PFSK-1 (cell line): Measurements from ENCODE around the gene NOVA1. TPM values are rescaled to one million over a fixed set of nuclear protein-coding genes. Genes with fewer than 3 reads are reported as not detected.

Experiments
- FOXP2 ChIP-seq: optimal IDR thresholded peaks from 2 replicates; pipeline ENCODE3; 2011; ENCODE audit warnings: borderline replicate concordance, control low read depth, inconsistent platforms; ENCODE audit not compliant: insufficient read depth; ENCODE audit errors: extremely low read length, extremely low read depth
- POLR2AphosphoS5 ChIP-seq: IDR thresholded peaks from 2 replicates; pipeline ENCODE4 v1.6.1; 2012; ENCODE audit warnings: low read depth, mild to moderate bottlenecking, control low read depth, low read length, moderate library complexity
- SIN3A ChIP-seq: IDR thresholded peaks from 2 replicates; pipeline ENCODE4 v1.6.1; 2012; ENCODE audit warnings: mild to moderate bottlenecking, low read length, moderate library complexity, borderline replicate concordance; ENCODE audit not compliant: insufficient read depth
- TAF1 ChIP-seq: IDR thresholded peaks from 2 replicates; pipeline ENCODE4 v1.6.1; 2012; ENCODE audit warnings: low read length, control low read depth, borderline replicate concordance; ENCODE audit not compliant: insufficient read depth
- polyA plus RNA-seq: library from polyadenylated mRNA; unstranded; fragments of >200 nt; gene quantifications from one replicate; pipeline ENCODE4 v1.2.1, GENCODE V29; 2012; ENCODE audit warnings: low read depth, missing spikeins; ENCODE audit not compliant: insufficient read length
- TF ChIP-seq, protein P1 (sequence below), 2 experiments: IDR thresholded peaks; 2 replicates each; pipeline versions ENCODE4 v1.6.1 to v1.8.0; 2011 to 2012; ENCODE audit warnings: low read depth in 2 of 2, low read length in 2 of 2, control low read depth in 1 of 2, inconsistent platforms in 1 of 2, mild to moderate bottlenecking in 1 of 2, moderate library complexity in 1 of 2; ENCODE audit not compliant: insufficient read depth in 1 of 2

NOVA1 gene, protein sequence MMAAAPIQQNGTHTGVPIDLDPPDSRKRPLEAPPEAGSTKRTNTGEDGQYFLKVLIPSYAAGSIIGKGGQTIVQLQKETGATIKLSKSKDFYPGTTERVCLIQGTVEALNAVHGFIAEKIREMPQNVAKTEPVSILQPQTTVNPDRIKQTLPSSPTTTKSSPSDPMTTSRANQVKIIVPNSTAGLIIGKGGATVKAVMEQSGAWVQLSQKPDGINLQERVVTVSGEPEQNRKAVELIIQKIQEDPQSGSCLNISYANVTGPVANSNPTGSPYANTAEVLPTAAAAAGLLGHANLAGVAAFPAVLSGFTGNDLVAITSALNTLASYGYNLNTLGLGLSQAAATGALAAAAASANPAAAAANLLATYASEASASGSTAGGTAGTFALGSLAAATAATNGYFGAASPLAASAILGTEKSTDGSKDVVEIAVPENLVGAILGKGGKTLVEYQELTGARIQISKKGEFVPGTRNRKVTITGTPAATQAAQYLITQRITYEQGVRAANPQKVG
- 0.18 TPM for polyA plus RNA-seq

DNA sequence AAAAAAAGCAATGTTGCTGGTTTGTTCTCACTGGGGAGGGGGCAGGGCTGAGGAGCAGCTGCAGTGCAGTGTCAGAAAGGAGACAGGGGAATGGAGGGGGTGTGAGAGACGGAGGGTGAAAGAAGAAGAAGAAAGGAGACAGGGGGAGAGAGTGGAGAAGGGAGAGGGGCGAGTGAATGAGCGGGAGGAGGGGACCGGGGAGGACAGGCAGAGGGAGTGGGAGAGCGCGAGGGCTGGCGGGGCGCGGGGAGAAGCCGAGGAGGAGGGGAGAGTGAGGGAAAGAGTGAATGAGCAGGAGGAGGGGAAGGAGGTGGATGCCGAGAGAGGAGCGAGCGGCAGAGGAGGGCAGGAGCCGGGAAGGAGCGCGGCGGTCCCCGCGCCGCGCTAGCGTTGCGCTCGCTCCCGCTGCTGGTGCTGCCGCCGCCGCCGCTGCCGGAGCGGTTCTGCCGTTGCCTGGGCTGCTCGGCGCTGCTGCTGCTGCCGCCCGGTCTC lies at the start of gene NOVA1:
Gene NOVA1 (minus strand): TSS at position 445 of the 492 bp plus-strand sequence. CDS start 597 bp downstream, outside the sequence.
- TF ChIP-seq SIN3A = no peak
- no peak for TF ChIP-seq POLR2AphosphoS5

GRCh38 chr14:26636561-26636960 lies 38.7 kb upstream of the NOVA1 start:
- TF ChIP-seq SIN3A (no peak), POLR2AphosphoS5 (no peak), TAF1 (no peak), FOXP2 (no peak)
- TF ChIP-seq, protein P1, sequence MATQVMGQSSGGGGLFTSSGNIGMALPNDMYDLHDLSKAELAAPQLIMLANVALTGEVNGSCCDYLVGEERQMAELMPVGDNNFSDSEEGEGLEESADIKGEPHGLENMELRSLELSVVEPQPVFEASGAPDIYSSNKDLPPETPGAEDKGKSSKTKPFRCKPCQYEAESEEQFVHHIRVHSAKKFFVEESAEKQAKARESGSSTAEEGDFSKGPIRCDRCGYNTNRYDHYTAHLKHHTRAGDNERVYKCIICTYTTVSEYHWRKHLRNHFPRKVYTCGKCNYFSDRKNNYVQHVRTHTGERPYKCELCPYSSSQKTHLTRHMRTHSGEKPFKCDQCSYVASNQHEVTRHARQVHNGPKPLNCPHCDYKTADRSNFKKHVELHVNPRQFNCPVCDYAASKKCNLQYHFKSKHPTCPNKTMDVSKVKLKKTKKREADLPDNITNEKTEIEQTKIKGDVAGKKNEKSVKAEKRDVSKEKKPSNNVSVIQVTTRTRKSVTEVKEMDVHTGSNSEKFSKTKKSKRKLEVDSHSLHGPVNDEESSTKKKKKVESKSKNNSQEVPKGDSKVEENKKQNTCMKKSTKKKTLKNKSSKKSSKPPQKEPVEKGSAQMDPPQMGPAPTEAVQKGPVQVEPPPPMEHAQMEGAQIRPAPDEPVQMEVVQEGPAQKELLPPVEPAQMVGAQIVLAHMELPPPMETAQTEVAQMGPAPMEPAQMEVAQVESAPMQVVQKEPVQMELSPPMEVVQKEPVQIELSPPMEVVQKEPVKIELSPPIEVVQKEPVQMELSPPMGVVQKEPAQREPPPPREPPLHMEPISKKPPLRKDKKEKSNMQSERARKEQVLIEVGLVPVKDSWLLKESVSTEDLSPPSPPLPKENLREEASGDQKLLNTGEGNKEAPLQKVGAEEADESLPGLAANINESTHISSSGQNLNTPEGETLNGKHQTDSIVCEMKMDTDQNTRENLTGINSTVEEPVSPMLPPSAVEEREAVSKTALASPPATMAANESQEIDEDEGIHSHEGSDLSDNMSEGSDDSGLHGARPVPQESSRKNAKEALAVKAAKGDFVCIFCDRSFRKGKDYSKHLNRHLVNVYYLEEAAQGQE (IDR thresholded peaks at IDR 0.05; ENCODE audit: insufficient read depth in 1 of 2, low read depth in 2 of 2, low read length in 2 of 2) = no peak

DNA sequence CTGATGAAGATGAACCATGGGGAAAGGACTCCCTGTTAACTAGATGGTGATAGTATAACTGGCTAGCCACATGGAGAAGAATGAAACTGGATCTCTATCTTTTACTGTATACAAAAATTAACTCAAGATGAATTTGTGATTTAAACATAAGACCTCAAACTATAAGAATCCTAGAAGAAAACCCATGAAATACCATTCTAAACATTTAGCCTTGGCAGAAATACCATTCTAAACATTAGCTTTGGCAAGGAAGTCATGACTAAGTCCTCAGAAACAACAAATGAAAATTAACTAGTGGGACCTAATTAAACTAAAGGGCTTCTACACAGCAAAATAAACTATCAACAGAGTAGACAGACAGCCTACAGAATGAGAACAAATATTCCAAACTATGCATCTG lies 28.4 kb upstream of the NOVA1 start:
- TF ChIP-seq TAF1 (no peak), SIN3A (no peak), FOXP2 (no peak), POLR2AphosphoS5 (no peak)
- TF ChIP-seq, protein P1 (IDR thresholded peaks at IDR 0.05; ENCODE audit: insufficient read depth in 1 of 2, low read depth in 2 of 2, low read length in 2 of 2) = no peak

DNA sequence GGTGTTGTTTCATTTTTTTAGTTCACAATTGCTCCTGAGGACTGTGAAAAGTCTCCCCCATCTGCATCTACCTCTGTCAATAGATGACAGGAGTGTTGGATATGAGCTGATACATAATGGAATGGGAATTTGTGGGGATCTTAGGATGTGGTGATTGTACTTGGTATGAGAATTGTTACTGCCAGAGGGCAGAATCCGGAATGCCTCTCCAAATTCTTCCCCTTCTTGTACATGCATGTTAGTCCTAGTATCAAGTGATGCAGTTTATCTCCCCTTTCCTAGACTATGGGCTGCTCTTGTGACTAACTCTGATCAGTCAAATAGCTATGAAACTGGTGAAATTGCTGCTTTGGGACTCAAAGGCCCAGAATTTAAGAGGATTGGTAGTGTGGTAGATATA lies 24.8 kb upstream of the NOVA1 start:
- no peak for TF ChIP-seq POLR2AphosphoS5
- no peak for TF ChIP-seq SIN3A
- TF ChIP-seq FOXP2 = no peak
- TF ChIP-seq, protein P1 (IDR thresholded peaks at IDR 0.05; ENCODE audit: insufficient read depth in 1 of 2, low read depth in 2 of 2, low read length in 2 of 2) = no peak
- no peak for TF ChIP-seq TAF1

DNA sequence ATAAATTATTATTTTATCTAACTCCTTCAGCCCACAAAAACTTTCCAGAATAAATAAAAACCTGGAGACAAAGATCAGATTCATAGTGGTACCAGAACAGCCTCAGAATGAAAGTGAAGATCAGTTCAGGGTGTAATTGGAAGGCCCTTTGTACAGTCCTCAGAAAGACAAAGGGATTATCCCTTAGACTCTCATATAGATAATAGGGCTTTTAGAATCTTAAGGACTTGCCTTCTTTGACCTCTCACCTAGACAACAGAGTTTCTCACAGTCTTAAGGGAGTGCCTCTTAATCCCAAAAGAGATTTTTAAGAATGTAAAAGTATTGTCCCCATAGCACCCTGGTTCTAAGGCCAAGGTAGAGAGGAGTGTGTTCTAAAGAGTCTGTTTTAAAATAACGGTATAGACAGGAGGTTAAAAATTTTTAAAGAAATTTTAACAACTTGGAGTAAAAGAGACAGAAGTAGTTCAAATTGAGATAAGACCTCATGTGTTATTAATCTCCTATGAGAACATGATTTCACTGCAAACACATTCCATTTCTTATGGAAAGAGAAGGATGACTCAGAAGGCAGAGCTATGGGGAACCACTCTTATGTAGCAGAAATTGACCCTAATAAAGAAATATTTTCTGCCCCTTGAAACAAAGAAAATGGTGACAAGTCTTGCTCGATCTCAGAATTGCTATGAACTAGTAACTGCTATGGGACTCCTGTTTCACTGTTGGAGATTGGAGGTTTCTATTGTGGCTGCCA lies 24.2 kb upstream of the NOVA1 start:
- TF ChIP-seq, protein P1 (IDR thresholded peaks at IDR 0.05; ENCODE audit: insufficient read depth in 1 of 2, low read depth in 2 of 2, low read length in 2 of 2) = no peak
